Pancreas (tissue), 10 donors: ENCODE results near the gene TMEM231. TPM values are rescaled to one million over a fixed set of nuclear protein-coding genes. Genes with fewer than 3 reads are reported as not detected.

Source experiments
- ATAC-seq, 4 donors: fragments of 200-7000 bp; cut with Tn5 transposase; one replicate each; pipeline versions ENCODE4 v1.8.0 to v1.9.1; 2020; ENCODE audit warnings: mild to moderate bottlenecking in 4 of 4, moderate library complexity in 4 of 4
- DNase-seq, 6 donors: peaks; one replicate each; pipeline ENCODE4 v3.0.0-alpha.2; 2020
- FAIRE-seq: peaks from 2 replicates; lab custom pipeline; 2012; peaks lifted over from hg19 to GRCh38; lab: Jason Lieb, UNC
- H3K27ac ChIP-seq, 4 donors: fragments of 200-600 bp; sonication (generic); 1 replicate in 3 of 4; 2 replicates in 1 of 4; pipeline versions ENCODE4 v1.5.0 to v1.8.0; 2020
- H3K27me3 ChIP-seq, 4 donors: fragments of 200-600 bp; one replicate each; pipeline ENCODE4 v1.8.0; 2021
- H3K36me3 ChIP-seq, 3 donors: fragments of 200-600 bp; sonication (generic) in 1 of 3; one replicate each; pipeline versions ENCODE4 v1.5.0 to v1.8.0; 2020 to 2021
- H3K4me1 ChIP-seq, 3 donors: fragments of 200-600 bp; one replicate each; pipeline ENCODE4 v1.8.0; 2021
- H3K4me3 ChIP-seq, 4 donors: fragments of 200-600 bp; sonication (generic) in 2 of 4; one replicate each; pipeline versions ENCODE4 v1.5.0 to v1.8.0; 2020 to 2021
- H3K9me3 ChIP-seq, 4 donors: fragments of 200-600 bp; one replicate each; pipeline ENCODE4 v1.8.0; 2021
- CTCF ChIP-seq, 4 donors: fragments of 200-600 bp; sonication (generic) in 3 of 4; IDR thresholded peaks; one replicate each; pipeline versions ENCODE4 v1.5.0 to v1.8.0; 2021; ENCODE audit warnings: antibody characterized with exemption in 4 of 4
- WGBS, 2 donors: extraction: QIAGEN DNeasy Blood & Tissue Kit; methylation state at CpG; one replicate each; pipeline ENCODE4 v1.1.7; 2013; 5-methylcytosine and 5-hydroxymethylcytosine counted together
- intact Hi-C, 3 donors: fragments of 100-400 bp; cut with DNase I; formaldehyde crosslinking; loops; one replicate each; pipeline versions ENCODE4 v1.11.1 to v1.14.2; 2022
- polyA plus RNA-seq, 2 donors: library from polyadenylated mRNA; stranded (reverse); fragments of 200-250 nt; gene quantifications; one replicate each; pipeline ENCODE4 v1.2.3, GENCODE V29; 2013
- total RNA-seq, 6 donors: library from RNA; stranded (reverse); fragmentation: NEBNext Ultra II Directional in 4 of 6; extraction: Animal tissue kit (Norgen Biotek cat#: 25700) in 4 of 6; gene quantifications; one replicate each; pipeline versions ENCODE4 v1.2.1 to v1.2.4, GENCODE V29; 2021 to 2023
- donor health status: healthy with polysubstance abuse.
- donor health status: DM: no; HTN: no; CAD: no; lungs with moderate emphysema.
- donor health status: DM: no; HTN: no; CAD: no.
- donor health status: control.
- donor health status: control.
- donor health status: Bipolar disorder and iron deficiency.
- donor health status: DM: yes; HTN: yes; CAD: no.
- donor health status: DM: no; HTN: no; CAD: no.
- donor health status: DM: no; HTN: no; CAD: no.
- donor health status: DM: yes; HTN: yes; CAD: no.

The TMEM231 gene
- total and polyA plus RNA-seq, 8 donors = 2.5 to 6.6 (median 4.1) TPM

- intact Hi-C loops = no loop called here
- Histone ChIP-seq H3K36me3 (peaks cover 0 to 28% (median 5%) of the 10 kb centered on the region in 3 donors), H3K27ac (no peak overlapping the region), H3K4me1 (peaks cover 0 to 23% (median 9%) of the 10 kb centered on the region in 3 donors), H3K9me3 (no peaks in the 10 kb centered on the region), H3K4me3 (no peak overlapping the region), H3K27me3 (no peaks in the 10 kb centered on the region)
- TF ChIP-seq CTCF (IDR thresholded peaks at IDR 0.05) = no peak
- DNase-seq (no peak), FAIRE-seq (no peak), ATAC-seq (no peak)
- 73 to 85% methylated on average over 4 of the region's 4 CpGs for WGBS, 2 donors
Observed at GRCh38 chr16:75567911-75568310, 11.9 kb upstream of the TMEM231 start.

- FAIRE-seq = no peak
- WGBS, 2 donors = 1 to 2% methylated on average over 32 of the region's 32 CpGs
- ATAC-seq = peak in 2 of 4 donors; percentile 1 to 12
- TF ChIP-seq CTCF (IDR thresholded peaks at IDR 0.05) = no peak
- H3K9me3 ChIP-seq = no peaks in the 10 kb centered on the region
- peak overlapping the region; percentile 74 to 97 (median 96) for H3K4me3 ChIP-seq
- intact Hi-C loops = no loop called here
- H3K27ac ChIP-seq = peak overlapping the region in 3 of 4 donors; percentile 56 to 79 (median 68)
- H3K27me3 ChIP-seq = no peaks in the 10 kb centered on the region
- DNase-seq = peak in 3 of 6 donors; percentile 24 to 73 (median 63)
- peaks cover 0 to 23% (median 9%) of the 10 kb centered on the region in 3 donors for H3K4me1 ChIP-seq
- peaks cover 0 to 20% (median 0%) of the 10 kb centered on the region in 3 donors for H3K36me3 ChIP-seq
Observed at GRCh38 chr16:75566758-75567255, 10.8 kb upstream of the TMEM231 start.

- ATAC-seq = peak; percentile 85 to 94 (median 91)
- TF ChIP-seq CTCF (IDR thresholded peaks at IDR 0.05) = no peak
- intact Hi-C loops = no loop called here
- Histone ChIP-seq H3K9me3 (no peaks in the 10 kb centered on the region), H3K27me3 (no peaks in the 10 kb centered on the region), H3K4me1 (peaks cover 0 to 20% (median 9%) of the 10 kb centered on the region in 3 donors), H3K27ac (peak within 1 kb of the TSS in 3 of 4 donors; percentile 56 to 79 (median 68)), H3K36me3 (peaks cover 0 to 15% (median 0%) of the 10 kb centered on the region in 3 donors), H3K4me3 (peak within 1 kb of the TSS; percentile 74 to 97 (median 96))
- FAIRE-seq = no peak
- WGBS, 2 donors = 0 to 1% methylated on average over 48 to 69 of the region's 69 CpGs
- peak; percentile 74 to 97 (median 88) for DNase-seq
Observed at GRCh38 chr16:75566040-75566757, 10.1 kb upstream of the TMEM231 start, which contains the start of gene GABARAPL2. TSS of gene GABARAPL2 (plus strand) at chr16:75566379. CDS start at chr16:75566487, 108 bp downstream.

- Histone ChIP-seq H3K9me3 (no peaks in the 10 kb centered on the region), H3K4me3 (peak overlapping the region; percentile 74 to 97 (median 96)), H3K36me3 (peaks cover 0 to 9% (median 0%) of the 10 kb centered on the region in 3 donors), H3K27ac (peak overlapping the region in 3 of 4 donors; percentile 56 to 79 (median 68)), H3K4me1 (peaks cover 0 to 15% (median 9%) of the 10 kb centered on the region in 3 donors), H3K27me3 (no peaks in the 10 kb centered on the region)
- no peak for DNase-seq
- intact Hi-C loops = no loop called here
- ATAC-seq = no peak
- WGBS, 2 donors = 5 to 7% methylated on average over 15 of the region's 15 CpGs
- FAIRE-seq = no peak
- TF ChIP-seq CTCF (IDR thresholded peaks at IDR 0.05) = no peak
Observed at GRCh38 chr16:75565640-75566039, 9.6 kb upstream of the TMEM231 start.
